GM23338 (cell line): ENCODE data around the gene PUS1. TPM values are rescaled to one million over a fixed set of nuclear protein-coding genes. Genes with fewer than 3 reads are reported as not detected.

Experiments
- ATAC-seq: fragments of 200-7000 bp; cut with Tn5 transposase; 3 replicates; pipeline ENCODE4 v1.9.1; 2020
- DNase-seq: peaks from one replicate; pipeline ENCODE4 v3.0.0-alpha.2; 2015; ENCODE audit warnings: low spot score
- H2AFZ ChIP-seq: fragments of 200-600 bp; sonication (generic); 2 replicates; pipeline ENCODE4 v1.8.0; 2016; ENCODE audit warnings: antibody characterized with exemption, mild to moderate bottlenecking, moderate library complexity
- H3F3A ChIP-seq: fragments of 200-600 bp; sonication (generic); replicated peaks from 2 replicates; pipeline ENCODE4 v1.8.0; 2017; ENCODE audit warnings: antibody characterized with exemption, mixed run types, low read depth
- H3K27ac ChIP-seq: fragments of 200-600 bp; sonication (generic); 2 replicates; pipeline ENCODE4 v1.6.1; 2016; ENCODE audit warnings: low read depth
- H3K27me3 ChIP-seq: fragments of 200-600 bp; sonication (generic); 2 replicates; pipeline ENCODE4 v1.8.0; 2016; ENCODE audit warnings: mild to moderate bottlenecking, mixed run types, moderate library complexity; ENCODE audit not compliant: insufficient read depth
- H3K36me3 ChIP-seq: fragments of 200-600 bp; sonication (generic); 2 replicates; pipeline ENCODE4 v1.8.0; 2016; ENCODE audit warnings: mild to moderate bottlenecking; ENCODE audit not compliant: insufficient read depth
- H3K4me1 ChIP-seq: fragments of 200-600 bp; sonication (generic); 2 replicates; pipeline ENCODE4 v1.8.0; 2016; ENCODE audit warnings: mild to moderate bottlenecking, moderate library complexity; ENCODE audit not compliant: insufficient read depth
- H3K4me2 ChIP-seq: fragments of 200-600 bp; sonication (generic); 2 replicates; pipeline ENCODE4 v1.7.1; 2017; ENCODE audit warnings: mixed run types
- H3K4me3 ChIP-seq: fragments of 200-600 bp; sonication (generic); 2 replicates; pipeline ENCODE4 v1.6.1; 2016; ENCODE audit warnings: mixed run types
- H3K79me2 ChIP-seq: fragments of 200-600 bp; sonication (generic); replicated peaks from 2 replicates; pipeline ENCODE4 v1.8.0; 2017; ENCODE audit warnings: mild to moderate bottlenecking; ENCODE audit not compliant: insufficient read depth
- H3K9me2 ChIP-seq: fragments of 200-600 bp; sonication (generic); 2 replicates; pipeline ENCODE4 v1.8.0; 2017; ENCODE audit not compliant: insufficient read depth
- H4K20me1 ChIP-seq: fragments of 200-600 bp; sonication (generic); replicated peaks from 2 replicates; pipeline ENCODE4 v1.8.0; 2017; ENCODE audit warnings: mild to moderate bottlenecking; ENCODE audit not compliant: insufficient read depth
- H3K27ac Mint-ChIP-seq: 2 replicates; pipeline ENCODE4 v1.8.0; 2020; ENCODE audit warnings: inconsistent platforms, mild to moderate bottlenecking, moderate library complexity, mixed read lengths
- H3K27me3 Mint-ChIP-seq: 3 replicates; pipeline ENCODE4 v1.8.0; 2022; ENCODE audit warnings: low read depth, mild to moderate bottlenecking, moderate library complexity, mixed read lengths, inconsistent platforms; ENCODE audit not compliant: insufficient read depth, poor library complexity
- H3K36me3 Mint-ChIP-seq: 3 replicates; pipeline ENCODE4 v1.8.0; 2021; ENCODE audit warnings: low read depth, mild to moderate bottlenecking, inconsistent platforms, moderate library complexity, mixed read lengths
- H3K4me1 Mint-ChIP-seq: 3 replicates; pipeline ENCODE4 v1.8.0; 2020; ENCODE audit warnings: mild to moderate bottlenecking, inconsistent platforms, mixed read lengths
- H3K4me3 Mint-ChIP-seq: 3 replicates; pipeline ENCODE4 v1.8.0; 2021; ENCODE audit warnings: moderate library complexity, mild to moderate bottlenecking, inconsistent platforms, mixed read lengths
- H3K9me3 Mint-ChIP-seq: 3 replicates; pipeline ENCODE4 v1.8.0; 2020; ENCODE audit warnings: moderate library complexity, mild to moderate bottlenecking, inconsistent platforms, mixed read lengths
- CREB1 ChIP-seq: fragments of 250-450 bp; sonication (Bioruptor Pico); IDR thresholded peaks from 2 replicates; pipeline ENCODE4 v1.5.0; 2020; ENCODE audit warnings: low read depth, mild to moderate bottlenecking, moderate library complexity
- ETS1 ChIP-seq: IDR thresholded peaks from 2 replicates; pipeline ENCODE4 v1.6.1; 2016; ENCODE audit warnings: antibody characterized with exemption
- EZH2 ChIP-seq: fragments of 200-600 bp; sonication (generic); IDR thresholded peaks from one replicate; pipeline ENCODE4 v1.8.0; 2017; ENCODE audit warnings: antibody characterized with exemption, mild to moderate bottlenecking, low read depth; ENCODE audit not compliant: unreplicated experiment
- EZH2phosphoT487 ChIP-seq: fragments of 200-600 bp; sonication (generic); IDR thresholded peaks from one replicate; pipeline ENCODE4 v1.8.1; 2018; ENCODE audit warnings: antibody characterized with exemption; ENCODE audit not compliant: unreplicated experiment
- JUNB ChIP-seq: IDR thresholded peaks from one replicate; pipeline ENCODE4 v1.6.1; 2016; ENCODE audit warnings: antibody characterized with exemption; ENCODE audit not compliant: unreplicated experiment
- NANOG ChIP-seq: IDR thresholded peaks from 2 replicates; pipeline ENCODE4 v1.6.1; 2016; ENCODE audit warnings: antibody characterized with exemption, borderline replicate concordance
- POLR2AphosphoS5 ChIP-seq: IDR thresholded peaks from 2 replicates; pipeline ENCODE4 v1.6.1; 2016; ENCODE audit warnings: antibody characterized with exemption, low read depth
- STAT1 ChIP-seq: IDR thresholded peaks from one replicate; pipeline ENCODE4 v1.6.1; 2016; ENCODE audit warnings: antibody characterized with exemption; ENCODE audit not compliant: unreplicated experiment
- ZNF114 ChIP-seq: fragments of 250-450 bp; sonication (Bioruptor Pico); IDR thresholded peaks from 2 replicates; pipeline ENCODE4 v1.5.0; 2020; ENCODE audit warnings: mild to moderate bottlenecking, moderate library complexity
- ZNF331 ChIP-seq: fragments of 250-450 bp; sonication (Bioruptor Pico); IDR thresholded peaks from 2 replicates; pipeline ENCODE4 v1.5.0; 2020; ENCODE audit warnings: low read depth, mild to moderate bottlenecking, moderate library complexity
- ZNF462 ChIP-seq: fragments of 250-450 bp; sonication (Bioruptor Pico); IDR thresholded peaks from 2 replicates; pipeline ENCODE4 v1.5.0; 2020; ENCODE audit warnings: mild to moderate bottlenecking, moderate library complexity
- polyA plus RNA-seq: library from polyadenylated mRNA; unstranded; fragments of >200 nt; fragmentation: Nextera tagmentation; extraction: Ambion mirVana; gene quantifications from 2 replicates; pipeline ENCODE4 v1.2.1, GENCODE V29; 2016
- total RNA-seq: library from RNA; depleted of rRNA; stranded (reverse); fragments of >200 nt; shearing (Covaris generic); gene quantifications from 2 replicates; pipeline ENCODE4 v1.2.3, GENCODE V29; 2014
- TF ChIP-seq, protein P1 (sequence below): IDR thresholded peaks from one replicate; pipeline ENCODE4 v1.6.1; 2018; ENCODE audit warnings: antibody characterized with exemption; ENCODE audit not compliant: unreplicated experiment
- TF ChIP-seq, protein P2 (sequence below), 2 experiments: fragments of 200-600 bp in 1 of 2; sonication (generic) in 1 of 2; conservative IDR thresholded peaks; 2 replicates each; pipeline versions ENCODE4 v1.5.1 to v1.6.1; 2016 to 2017; ENCODE audit warnings: antibody characterized with exemption in 2 of 2, low read depth in 2 of 2, mild to moderate bottlenecking in 2 of 2, moderate library complexity in 1 of 2

PUS1 gene
- total and polyA plus RNA-seq, 2 experiments from 2014 or later, result 52.4 to 73.0 TPM

DNA sequence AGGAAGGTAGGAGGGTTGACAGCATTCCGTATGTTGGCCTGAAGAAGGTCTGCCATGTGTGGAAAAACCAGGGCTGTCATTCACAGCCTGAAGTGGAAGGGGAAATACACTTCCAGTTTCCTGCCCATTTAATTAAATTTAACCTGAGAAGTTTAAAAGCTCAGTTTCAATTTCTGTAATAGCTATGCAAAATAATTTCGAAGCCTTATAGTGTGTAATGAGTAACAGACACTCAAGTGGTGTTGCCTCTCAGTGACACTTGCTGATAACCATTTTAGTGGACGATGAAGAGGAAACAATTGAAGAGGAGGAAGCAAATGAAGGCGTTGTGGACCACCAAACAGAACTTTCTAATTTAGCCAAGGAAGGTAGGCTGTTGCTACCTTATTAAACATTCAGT lies 65.5 kb downstream of the PUS1 start:
- no peak overlapping the region for H3K4me2 ChIP-seq
- no peak for TF ChIP-seq CREB1 (CRISPR knock-in tag)
- TF ChIP-seq EZH2, result no peak
- no peak for TF ChIP-seq ZNF462 (CRISPR knock-in tag)
- no peak for TF ChIP-seq STAT1
- TF ChIP-seq, protein P1, sequence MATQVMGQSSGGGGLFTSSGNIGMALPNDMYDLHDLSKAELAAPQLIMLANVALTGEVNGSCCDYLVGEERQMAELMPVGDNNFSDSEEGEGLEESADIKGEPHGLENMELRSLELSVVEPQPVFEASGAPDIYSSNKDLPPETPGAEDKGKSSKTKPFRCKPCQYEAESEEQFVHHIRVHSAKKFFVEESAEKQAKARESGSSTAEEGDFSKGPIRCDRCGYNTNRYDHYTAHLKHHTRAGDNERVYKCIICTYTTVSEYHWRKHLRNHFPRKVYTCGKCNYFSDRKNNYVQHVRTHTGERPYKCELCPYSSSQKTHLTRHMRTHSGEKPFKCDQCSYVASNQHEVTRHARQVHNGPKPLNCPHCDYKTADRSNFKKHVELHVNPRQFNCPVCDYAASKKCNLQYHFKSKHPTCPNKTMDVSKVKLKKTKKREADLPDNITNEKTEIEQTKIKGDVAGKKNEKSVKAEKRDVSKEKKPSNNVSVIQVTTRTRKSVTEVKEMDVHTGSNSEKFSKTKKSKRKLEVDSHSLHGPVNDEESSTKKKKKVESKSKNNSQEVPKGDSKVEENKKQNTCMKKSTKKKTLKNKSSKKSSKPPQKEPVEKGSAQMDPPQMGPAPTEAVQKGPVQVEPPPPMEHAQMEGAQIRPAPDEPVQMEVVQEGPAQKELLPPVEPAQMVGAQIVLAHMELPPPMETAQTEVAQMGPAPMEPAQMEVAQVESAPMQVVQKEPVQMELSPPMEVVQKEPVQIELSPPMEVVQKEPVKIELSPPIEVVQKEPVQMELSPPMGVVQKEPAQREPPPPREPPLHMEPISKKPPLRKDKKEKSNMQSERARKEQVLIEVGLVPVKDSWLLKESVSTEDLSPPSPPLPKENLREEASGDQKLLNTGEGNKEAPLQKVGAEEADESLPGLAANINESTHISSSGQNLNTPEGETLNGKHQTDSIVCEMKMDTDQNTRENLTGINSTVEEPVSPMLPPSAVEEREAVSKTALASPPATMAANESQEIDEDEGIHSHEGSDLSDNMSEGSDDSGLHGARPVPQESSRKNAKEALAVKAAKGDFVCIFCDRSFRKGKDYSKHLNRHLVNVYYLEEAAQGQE, result no peak
- TF ChIP-seq POLR2AphosphoS5, result no peak
- no peak for TF ChIP-seq ETS1
- TF ChIP-seq, protein P2, sequence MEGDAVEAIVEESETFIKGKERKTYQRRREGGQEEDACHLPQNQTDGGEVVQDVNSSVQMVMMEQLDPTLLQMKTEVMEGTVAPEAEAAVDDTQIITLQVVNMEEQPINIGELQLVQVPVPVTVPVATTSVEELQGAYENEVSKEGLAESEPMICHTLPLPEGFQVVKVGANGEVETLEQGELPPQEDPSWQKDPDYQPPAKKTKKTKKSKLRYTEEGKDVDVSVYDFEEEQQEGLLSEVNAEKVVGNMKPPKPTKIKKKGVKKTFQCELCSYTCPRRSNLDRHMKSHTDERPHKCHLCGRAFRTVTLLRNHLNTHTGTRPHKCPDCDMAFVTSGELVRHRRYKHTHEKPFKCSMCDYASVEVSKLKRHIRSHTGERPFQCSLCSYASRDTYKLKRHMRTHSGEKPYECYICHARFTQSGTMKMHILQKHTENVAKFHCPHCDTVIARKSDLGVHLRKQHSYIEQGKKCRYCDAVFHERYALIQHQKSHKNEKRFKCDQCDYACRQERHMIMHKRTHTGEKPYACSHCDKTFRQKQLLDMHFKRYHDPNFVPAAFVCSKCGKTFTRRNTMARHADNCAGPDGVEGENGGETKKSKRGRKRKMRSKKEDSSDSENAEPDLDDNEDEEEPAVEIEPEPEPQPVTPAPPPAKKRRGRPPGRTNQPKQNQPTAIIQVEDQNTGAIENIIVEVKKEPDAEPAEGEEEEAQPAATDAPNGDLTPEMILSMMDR (conservative IDR thresholded peaks at IDR 0.05; ENCODE audit: low read depth in 2 of 2), result no peak
- TF ChIP-seq JUNB, result no peak
- TF ChIP-seq EZH2phosphoT487, result no peak
- no peak for TF ChIP-seq ZNF331 (CRISPR knock-in tag)
- no peak for TF ChIP-seq ZNF114 (CRISPR knock-in tag)
- TF ChIP-seq NANOG, result no peak
- Mint-ChIP-seq H3K27ac (no peak overlapping the region), H3K4me3 (no peak overlapping the region), H3K4me1 (peaks cover 42% of the 10 kb centered on the region), H3K27me3 (peaks cover 10% of the 10 kb centered on the region), H3K36me3 (peaks cover 67% of the 10 kb centered on the region), H3K9me3 (no peaks in the 10 kb centered on the region)
- DNase-seq, result no peak
- H3K9me2 ChIP-seq, result no peaks in the 10 kb centered on the region
- no peak for ATAC-seq
- H3K4me1 ChIP-seq, result peaks cover 15% of the 10 kb centered on the region; the same call in 1 of the 2 replicates
- H3F3A ChIP-seq, result peaks cover 18% of the 10 kb centered on the region
- peaks cover 20% of the 10 kb centered on the region for H3K36me3 ChIP-seq
- H4K20me1 ChIP-seq, result peaks cover 5% of the 10 kb centered on the region; the same call in 1 of the 2 replicates
- H3K4me3 ChIP-seq, result no peak overlapping the region
- H2AFZ ChIP-seq, result no peak overlapping the region
- H3K27ac ChIP-seq, result no peak overlapping the region
- peaks cover 22% of the 10 kb centered on the region for H3K79me2 ChIP-seq
- H3K27me3 ChIP-seq, result no peaks in the 10 kb centered on the region
